Ishikawa (cell line): ENCODE data around the gene PPP1R3C.

Experiments
- CEBPB ChIP-seq: IDR thresholded peaks from 2 replicates; pipeline ENCODE4 v1.6.1; 2012
- CREB1 ChIP-seq: IDR thresholded peaks from 2 replicates; pipeline ENCODE4 v1.6.1; 2012; ENCODE audit warnings: low read depth
- EGR1 ChIP-seq: IDR thresholded peaks from 2 replicates; pipeline ENCODE4 v1.6.1; 2012
- EP300 ChIP-seq: IDR thresholded peaks from 2 replicates; pipeline ENCODE4 v1.6.1; 2012; ENCODE audit warnings: borderline replicate concordance
- FOXM1 ChIP-seq: IDR thresholded peaks from 2 replicates; pipeline ENCODE4 v1.6.1; 2012; ENCODE audit warnings: low read depth, borderline replicate concordance
- MAX ChIP-seq: IDR thresholded peaks from 2 replicates; pipeline ENCODE4 v1.6.1; 2012
- NFIC ChIP-seq: IDR thresholded peaks from 2 replicates; pipeline ENCODE4 v1.6.1; 2012
- RAD21 ChIP-seq: IDR thresholded peaks from 2 replicates; pipeline ENCODE4 v1.6.1; 2012; ENCODE audit warnings: low read depth
- REST ChIP-seq: IDR thresholded peaks from 2 replicates; pipeline ENCODE4 v1.6.1; 2012; ENCODE audit warnings: low read depth, mild to moderate bottlenecking
- TAF1 ChIP-seq: IDR thresholded peaks from 2 replicates; pipeline ENCODE4 v1.6.1; 2012; ENCODE audit warnings: low read depth, mild to moderate bottlenecking
- TCF12 ChIP-seq: IDR thresholded peaks from 2 replicates; pipeline ENCODE4 v1.6.1; 2012; ENCODE audit warnings: low read depth
- TEAD4 ChIP-seq: IDR thresholded peaks from 2 replicates; pipeline ENCODE4 v1.6.1; 2012
- USF1 ChIP-seq: IDR thresholded peaks from 2 replicates; pipeline ENCODE4 v1.6.1; 2012
- YY1 ChIP-seq: IDR thresholded peaks from 2 replicates; pipeline ENCODE4 v1.6.1; 2012; ENCODE audit warnings: low read depth
- ZBTB7A ChIP-seq: IDR thresholded peaks from 2 replicates; pipeline ENCODE4 v1.6.1; 2012; ENCODE audit warnings: low read depth

PPP1R3C gene

GRCh38 chr10:91607646-91608403 is 25.0 kb downstream of the PPP1R3C start:
- no peak for TF ChIP-seq TEAD4
- TF ChIP-seq NFIC, result no peak
- TF ChIP-seq USF1, result no peak
- no peak for TF ChIP-seq YY1
- TF ChIP-seq TCF12, result no peak
- TF ChIP-seq EP300, result no peak
- TF ChIP-seq EGR1, result no peak
- no peak for TF ChIP-seq FOXM1
- TF ChIP-seq CEBPB, result no peak
- no peak for TF ChIP-seq REST
- TF ChIP-seq MAX, result no peak
- TF ChIP-seq CREB1, result no peak
- no peak for TF ChIP-seq TAF1
- TF ChIP-seq RAD21, result no peak
- TF ChIP-seq ZBTB7A, result no peak

- TF ChIP-seq MAX, result no peak
- no peak for TF ChIP-seq TCF12
- no peak for TF ChIP-seq ZBTB7A
- TF ChIP-seq USF1, result no peak
- TF ChIP-seq FOXM1, result no peak
- no peak for TF ChIP-seq RAD21
- no peak for TF ChIP-seq YY1
- TF ChIP-seq TEAD4, result no peak
- TF ChIP-seq REST, result no peak
- no peak for TF ChIP-seq EP300
Measured at GRCh38 chr10:91605968-91606367, 26.9 kb downstream of the PPP1R3C start.

- no peak for TF ChIP-seq RAD21
- no peak for TF ChIP-seq NFIC
- no peak for TF ChIP-seq ZBTB7A
- no peak for TF ChIP-seq EP300
- no peak for TF ChIP-seq CREB1
- TF ChIP-seq CEBPB, result no peak
- TF ChIP-seq REST, result no peak
- no peak for TF ChIP-seq TCF12
- TF ChIP-seq TAF1, result no peak
Measured at GRCh38 chr10:91604553-91605534, 28.0 kb downstream of the PPP1R3C start.

- TF ChIP-seq USF1, result no peak
- peak; percentile 95 for TF ChIP-seq TEAD4
- no peak for TF ChIP-seq EGR1
- peak; percentile 95 for TF ChIP-seq TCF12
- TF ChIP-seq CEBPB, result peak; percentile 91
- TF ChIP-seq NFIC, result peak; percentile 90
- no peak for TF ChIP-seq TAF1
- TF ChIP-seq EP300, result peak; percentile 93
- TF ChIP-seq RAD21, result no peak; the same call in 1 of the 2 replicates
- TF ChIP-seq MAX, result 0 out of 2 replicates have a peak, but pooled peaks have one; percentile 24
- TF ChIP-seq REST, result no peak; the same call in 1 of the 2 replicates
- TF ChIP-seq CREB1, result no peak
- TF ChIP-seq FOXM1, result peak; percentile 82; the same call in 1 of the 2 replicates
- 0 out of 2 replicates have a peak, but pooled peaks have one; percentile 39 for TF ChIP-seq YY1
- TF ChIP-seq ZBTB7A, result no peak
Measured at GRCh38 chr10:91603931-91604331, 28.9 kb downstream of the PPP1R3C start.
